CD4-positive, alpha-beta T cell treated with Interleukin-17A for 1 hour (primary cell): ENCODE data around the gene ANO7.

ENCODE experiments used
- DNase-seq: peaks from one replicate; pipeline ENCODE4 v3.0.0-alpha.2; 2020

The ANO7 gene

DNA sequence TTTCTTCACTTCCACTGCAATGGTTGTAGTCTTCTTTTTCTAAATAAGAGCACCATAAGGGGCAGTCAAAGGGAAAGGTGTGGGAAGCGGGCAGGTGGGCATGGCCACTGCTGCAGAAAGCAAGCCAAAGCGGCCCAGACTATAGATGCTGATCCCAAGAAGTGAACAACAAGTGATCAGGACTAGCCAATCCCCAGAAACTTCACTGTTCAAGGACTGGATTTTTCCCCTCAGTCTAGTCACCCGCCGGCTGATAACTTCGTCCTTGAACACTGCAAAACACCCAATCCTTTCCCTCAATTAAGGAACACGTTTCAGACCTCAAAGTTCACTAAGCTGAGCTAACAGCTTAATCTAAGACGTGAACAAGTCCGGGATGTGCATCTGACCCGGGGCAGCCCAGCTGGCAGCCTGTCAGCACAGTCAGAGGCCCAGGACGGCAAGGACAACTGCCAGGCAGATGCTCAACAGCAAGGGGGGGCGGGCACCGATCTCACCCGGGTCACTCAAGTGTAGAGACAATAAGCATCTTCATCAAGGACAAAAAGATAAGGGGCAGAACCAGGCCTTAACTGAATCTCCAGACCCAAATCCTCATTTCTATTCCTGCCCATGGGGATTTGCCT is 67.2 kb downstream of the ANO7 start:
- no peak for DNase-seq

DNA sequence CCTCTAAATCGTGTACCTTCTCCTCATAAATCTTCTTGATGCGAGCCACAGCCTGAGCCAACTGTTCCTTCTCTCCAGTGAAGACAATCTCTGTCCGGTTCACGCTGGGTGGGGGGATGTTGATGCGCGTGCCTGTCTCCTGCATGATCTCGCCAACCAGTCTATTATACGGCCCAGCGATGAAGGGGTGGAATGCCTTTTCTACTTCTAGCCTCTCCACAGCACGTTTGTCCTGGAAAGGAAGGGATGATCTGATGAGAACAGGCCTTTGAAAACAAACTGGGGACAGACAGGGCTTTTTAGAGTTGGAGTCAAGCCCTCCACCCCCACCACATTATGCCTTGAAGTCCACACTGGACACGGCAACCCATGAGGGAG is 67.7 kb downstream of the ANO7 start:
- DNase-seq: no peak

DNA sequence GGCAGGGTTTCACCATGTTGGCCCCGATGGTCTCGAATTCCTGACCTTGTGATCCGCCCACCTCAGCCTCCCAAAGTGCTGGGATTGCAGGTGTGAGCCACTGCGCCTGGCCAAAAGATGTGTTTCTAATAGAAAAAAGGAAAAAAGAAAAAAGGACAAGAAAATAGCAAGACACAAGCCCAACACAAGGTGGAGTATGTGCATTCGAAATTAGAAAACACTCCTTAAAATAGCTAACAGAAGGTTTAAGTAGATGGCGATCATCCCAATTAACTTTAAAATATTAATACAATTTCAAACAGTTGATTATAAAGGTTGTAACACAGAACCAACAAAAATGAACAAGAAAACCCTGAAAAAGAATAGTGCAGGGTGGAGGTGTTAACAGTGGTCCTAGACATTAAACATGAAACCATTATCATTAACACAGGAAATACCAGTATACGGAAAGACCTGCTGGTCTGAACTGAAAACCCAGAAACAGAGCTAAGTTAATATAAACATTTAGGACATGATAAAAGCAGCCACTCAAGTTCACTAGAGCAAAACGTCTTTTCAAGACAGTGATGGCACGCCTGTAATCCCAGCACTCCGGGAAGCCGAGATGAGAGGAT is 69.0 kb downstream of the ANO7 start:
- no peak for DNase-seq

DNA sequence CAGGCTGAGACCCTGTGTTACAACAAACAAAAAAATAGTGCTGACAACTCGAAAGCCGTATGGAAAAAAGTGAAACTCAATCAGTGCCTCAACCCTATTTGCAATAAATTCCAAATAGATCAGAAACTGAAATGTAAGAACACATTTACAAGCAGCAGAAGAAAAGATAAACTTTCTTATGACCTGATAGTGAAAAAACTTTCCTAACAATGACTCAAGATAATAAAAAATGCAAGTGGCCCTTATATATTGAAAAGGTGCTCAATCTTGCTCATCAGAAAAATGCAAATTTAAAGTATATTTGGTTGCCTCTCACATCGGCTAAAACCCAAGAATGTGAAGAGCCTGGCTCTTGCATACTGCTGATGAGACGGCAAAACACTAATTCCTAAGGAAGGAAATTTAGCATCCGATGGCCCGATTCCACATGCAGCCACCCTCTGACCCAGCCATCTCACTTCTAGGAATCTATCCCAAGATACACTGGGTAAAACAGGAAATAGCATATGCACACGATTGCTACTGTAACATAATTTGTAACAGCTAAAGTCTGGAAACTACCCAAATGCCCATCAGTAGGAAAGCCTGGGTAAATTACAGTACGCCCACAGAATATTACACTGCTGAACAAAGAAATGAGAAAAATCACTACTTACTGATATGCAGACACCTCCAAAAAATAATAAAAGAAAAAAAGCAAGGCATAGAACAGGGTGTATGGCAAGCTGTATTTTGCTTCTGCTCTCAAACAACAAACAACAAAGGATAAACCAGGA is 70.2 kb downstream of the ANO7 start:
- no peak for DNase-seq

DNA sequence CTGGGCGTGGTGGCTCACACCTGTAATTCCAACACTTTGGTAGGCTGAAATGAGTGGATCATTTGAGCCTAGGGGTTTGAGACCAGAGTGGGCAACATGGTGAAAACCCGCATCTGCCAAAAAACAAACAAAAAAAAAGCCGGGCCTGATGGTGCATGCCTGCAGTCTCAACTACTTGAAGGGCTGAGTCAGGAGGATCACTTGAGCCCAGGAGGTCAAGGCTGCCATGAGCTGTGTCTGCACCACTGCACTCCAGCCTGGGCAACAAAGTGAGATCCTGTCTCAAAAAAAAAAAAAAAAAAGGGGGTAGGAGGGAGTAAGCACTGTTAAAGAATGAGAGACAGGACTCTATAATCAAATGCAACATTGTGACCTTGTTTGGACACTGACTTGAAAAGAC is 72.4 kb downstream of the ANO7 start:
- no peak for DNase-seq

DNA sequence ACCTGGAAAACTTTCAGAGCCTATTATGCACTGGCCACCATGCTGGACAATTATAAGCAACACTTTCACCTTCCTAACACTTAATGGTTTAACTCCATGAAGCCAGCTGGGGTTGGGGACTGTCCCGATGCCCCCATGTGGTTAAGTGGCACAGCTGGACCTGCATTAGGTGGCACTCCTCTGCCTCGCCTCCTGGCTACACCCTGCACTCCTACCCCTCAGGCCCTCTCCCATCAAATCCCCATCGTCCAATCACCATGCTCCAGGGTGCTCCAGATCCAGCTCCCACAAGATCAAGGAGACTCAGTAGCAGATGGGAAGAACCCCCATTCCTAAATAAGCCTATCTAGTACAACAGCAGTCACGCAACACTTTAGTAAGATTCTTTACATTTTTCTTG is 73.2 kb downstream of the ANO7 start:
- no peak for DNase-seq

DNA sequence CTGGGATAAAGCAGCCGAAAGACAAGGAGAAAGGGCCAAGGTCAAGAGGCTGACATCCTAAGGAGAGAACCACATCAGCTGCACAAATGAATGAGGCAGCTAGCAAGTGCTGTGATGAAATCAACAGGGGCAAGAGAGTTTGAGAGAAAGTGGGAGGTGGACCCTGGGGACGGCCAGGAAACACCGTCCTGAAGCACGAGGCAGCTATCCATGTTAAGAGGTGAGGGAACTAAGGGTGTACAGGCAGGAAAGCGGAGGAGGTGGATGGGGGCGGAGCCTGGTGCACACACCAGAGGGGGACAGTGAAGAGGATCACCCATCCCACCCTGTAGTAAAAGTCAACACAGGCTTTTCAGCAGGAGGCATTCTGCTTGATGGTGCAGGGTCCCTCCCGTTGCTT is 74.6 kb downstream of the ANO7 start:
- DNase-seq: no peak

DNA sequence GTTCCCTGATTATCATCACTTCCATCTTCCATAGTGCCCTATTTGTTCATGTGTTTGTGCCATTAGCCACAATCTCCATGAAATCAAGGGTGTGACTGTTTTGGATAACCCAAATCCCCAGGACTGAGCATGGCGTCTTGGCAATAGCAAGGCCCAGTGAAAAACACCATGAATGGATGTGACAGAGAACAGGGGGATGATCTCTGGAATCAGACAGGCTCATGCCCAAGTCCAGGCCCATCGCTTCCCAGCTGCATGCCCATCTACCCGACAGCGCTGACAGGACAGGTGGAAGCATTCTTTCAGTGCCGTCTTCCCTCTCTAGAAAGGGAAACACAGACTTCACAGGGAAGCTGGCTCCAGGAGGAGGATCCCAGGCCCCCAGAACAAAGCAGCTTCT is 77.0 kb downstream of the ANO7 start:
- no peak for DNase-seq

DNA sequence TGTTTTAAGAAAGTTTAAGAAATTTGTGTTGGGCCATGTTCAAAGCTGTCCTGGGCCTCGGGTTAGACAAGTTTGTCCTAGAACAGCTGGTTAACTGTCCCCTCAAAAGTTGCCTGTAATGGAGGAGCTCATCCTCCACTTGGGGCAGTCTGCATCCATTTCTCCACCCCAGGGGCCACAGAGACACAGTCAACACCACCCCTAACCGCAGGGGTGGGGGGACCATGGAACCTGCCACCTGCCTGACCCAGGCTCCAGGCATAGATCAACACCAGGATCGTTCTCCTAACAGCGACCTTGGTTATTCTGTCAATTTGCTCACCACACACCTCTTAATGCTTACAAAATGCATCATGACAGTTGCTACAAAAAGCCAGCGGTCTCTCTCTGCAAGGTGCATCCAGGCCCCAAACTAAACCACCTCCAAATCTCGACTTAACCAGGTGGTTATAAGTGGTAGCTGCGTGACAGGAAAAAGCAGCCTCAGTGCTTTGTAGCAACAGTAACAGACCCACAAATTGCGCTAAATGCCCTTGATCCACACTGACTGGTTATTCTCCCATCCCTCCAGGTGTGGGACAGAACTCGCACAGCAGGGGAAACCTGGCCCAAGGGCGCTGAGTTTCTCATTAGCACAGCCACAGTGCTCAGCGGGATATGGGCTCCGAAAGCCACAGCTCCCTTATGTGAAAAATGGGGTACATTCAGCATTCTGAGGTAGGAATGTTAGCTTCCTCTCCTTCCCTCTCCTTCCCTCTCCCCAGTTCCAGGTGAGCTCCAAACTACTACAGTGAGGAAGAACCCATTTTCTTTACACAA is 79.0 kb downstream of the ANO7 start:
- no peak for DNase-seq

DNA sequence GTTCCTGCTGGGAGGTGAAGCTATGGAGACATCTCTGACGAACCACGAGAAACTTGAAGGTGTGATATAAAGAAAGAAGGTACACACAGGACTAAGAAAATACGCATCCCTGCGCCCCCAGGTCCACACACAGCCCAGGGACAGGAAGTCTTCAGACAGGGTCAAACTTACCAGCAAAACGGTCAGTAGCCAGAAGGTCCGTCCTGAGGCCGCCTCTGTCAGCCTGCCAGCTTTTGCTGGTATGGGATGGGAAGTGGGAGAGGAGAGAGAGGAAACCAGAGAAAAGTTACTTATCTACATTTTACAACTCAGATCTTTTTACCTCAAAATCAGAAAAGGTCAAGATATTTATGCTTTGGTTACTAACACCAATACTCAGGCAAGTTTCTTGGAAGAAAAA is 79.8 kb downstream of the ANO7 start:
- DNase-seq: no peak

DNA sequence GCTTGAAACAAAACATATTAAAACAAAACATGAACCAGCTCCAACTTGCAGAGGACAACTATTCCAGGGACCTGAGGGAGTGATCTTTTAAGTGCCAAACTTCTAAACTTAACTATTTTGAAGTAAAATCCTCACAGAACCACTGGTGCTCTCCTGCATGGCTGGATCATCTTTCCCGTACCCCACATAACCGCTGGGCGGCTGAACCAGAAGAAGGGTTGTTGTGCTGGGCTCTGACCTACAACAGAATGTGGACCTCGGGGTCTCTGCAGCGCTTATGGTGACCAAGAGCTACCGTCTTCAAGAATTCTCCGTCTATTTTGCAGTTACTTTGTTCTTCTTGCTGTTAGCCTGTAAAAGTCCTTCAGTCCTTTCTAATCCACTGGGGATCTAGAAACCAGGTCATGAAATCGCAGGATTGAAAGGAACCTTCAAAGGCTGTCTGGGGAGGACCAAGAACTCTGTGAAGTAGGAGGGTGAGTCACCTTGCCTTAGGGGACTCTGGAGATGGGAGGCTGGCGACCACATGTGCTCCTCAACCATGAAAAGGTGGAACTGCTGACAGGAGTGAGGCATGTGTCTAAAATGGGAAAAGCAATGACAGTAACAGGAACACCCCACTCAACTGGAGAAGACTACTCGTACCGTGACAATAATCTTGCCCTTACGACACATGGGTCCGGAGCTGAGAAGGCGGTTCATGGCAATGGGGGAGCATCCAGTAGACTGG is 80.4 kb downstream of the ANO7 start:
- DNase-seq: no peak

DNA sequence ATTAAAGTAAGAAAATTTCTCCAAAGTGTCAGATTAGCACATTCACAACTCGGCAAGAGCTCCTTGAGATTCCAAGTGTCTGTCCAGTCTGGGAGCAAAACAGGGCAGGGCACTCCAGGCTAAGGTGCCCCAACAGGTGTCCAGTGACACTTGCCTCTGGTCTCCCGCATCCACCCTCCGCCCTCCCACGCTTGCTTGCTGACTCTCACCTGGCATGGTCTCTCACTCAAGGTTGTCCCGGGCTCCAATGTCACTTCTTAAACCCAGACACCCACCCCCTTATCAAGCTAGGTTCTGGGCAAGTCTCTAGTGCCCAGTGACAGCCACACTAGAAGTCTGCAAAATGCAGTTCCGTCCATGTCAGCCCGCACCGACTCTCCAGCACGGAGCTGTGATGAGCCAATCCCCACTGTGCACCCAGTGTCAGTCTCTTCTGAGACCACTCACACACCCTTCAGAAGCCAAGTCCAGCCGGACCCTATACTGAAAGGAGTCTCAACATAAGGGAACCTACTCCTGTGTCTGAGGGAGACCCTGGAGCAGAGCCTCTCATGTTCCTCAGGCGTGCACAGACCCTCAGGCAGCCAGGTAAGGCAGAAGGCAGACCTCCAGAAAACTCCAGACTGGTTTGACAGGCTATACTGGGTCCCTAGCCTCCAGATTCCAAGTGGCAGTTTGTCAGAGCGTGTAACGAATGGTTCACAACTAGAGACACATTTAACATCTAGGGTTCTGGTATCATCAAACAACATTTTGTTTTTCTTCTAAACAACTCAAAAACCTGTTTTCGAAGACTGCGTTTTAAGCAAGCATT is 81.4 kb downstream of the ANO7 start:
- no peak for DNase-seq

DNA sequence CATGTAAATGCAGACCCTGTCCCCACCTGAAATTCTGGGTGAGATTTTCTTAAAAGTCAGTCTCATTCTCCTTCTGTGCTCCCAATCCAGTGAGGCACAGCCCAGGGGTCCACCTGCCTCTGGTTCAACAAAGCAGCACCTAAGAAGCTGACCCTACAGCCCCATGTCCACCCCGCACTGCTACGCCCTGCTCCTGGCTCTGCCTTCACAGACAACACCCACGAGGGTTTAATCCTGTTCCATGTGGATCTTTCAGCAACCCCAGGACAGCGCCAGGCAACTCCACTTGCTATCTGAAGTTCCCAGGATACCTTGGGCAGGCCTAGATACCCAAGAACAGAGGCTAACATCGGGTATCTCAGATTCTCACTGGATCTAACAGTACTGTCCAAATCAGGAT is 82.1 kb downstream of the ANO7 start:
- no peak for DNase-seq

DNA sequence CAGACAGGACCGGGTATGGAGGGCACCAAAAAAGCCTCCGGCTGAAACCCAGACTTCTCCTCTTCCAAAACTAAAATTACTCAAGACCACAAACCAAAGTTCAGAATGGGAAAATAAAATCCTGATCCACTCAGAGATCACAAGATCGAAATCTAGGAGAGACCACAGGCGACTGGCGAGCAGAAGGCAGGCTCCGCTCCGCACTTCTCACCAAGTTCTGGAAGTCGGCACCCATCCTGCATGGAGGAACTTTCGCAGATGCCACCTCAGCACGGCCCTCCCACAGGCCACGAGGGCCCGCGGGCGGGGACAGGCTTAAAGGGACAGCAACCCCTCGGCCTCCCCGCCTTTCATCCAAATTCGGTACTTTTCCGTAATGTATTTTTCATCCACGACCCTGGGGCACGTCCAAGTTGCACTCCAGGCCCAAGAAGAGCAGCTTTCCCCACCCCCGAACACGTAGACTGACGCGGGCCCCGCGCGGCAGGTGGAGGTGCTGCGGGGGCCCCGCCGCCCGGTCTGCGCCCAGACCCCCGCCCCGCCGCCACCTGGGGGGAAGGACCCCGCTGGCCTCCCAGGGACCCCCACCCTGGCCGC is 83.3 kb downstream of the ANO7 start:
- peak; percentile 51 for DNase-seq

DNA sequence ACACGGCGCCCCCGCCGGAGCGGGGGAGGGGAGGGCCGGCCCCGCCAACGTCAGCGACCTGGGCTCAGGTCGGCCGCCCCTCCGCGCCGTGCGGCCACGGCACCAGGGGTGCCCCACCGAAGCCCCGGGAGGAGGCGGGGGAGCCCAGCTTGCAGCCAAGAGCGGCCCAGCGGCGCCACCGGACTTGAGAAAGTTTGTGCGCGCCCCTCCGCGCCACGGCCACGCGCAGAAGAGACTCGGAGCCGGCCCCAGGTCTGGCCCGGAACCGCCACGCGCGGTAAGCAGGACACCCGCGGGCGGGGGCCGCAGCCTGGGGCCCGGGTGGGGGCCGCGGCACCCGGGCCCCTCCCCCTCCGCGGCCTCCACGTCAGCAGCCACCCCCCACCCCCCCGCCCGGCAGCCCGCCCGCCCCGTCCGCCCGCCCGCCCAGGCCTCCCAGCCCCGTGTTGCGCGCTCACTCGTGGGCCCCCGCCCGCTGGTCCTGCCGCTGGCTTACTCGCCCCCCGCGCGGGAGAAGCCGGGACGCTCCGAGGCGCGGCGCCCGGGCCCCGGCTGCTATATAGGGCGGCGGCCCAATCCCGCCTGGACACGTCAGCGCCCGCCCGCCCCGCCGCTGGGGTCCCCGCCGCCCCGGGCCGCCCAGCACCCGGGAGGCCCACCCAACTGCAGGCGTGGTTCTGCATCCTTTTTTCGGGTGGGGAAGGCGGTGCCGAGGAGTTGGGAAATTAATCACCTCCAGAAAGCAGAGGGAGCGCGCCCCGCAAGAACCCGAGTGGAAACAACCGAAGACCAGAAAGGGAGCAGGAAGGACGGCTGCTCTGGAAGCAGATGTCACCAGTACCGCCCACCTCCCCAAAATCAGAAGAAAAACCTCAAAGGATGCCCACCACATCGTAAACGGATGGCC is 84.1 kb downstream of the ANO7 start:
- peak; percentile 59 for DNase-seq

DNA sequence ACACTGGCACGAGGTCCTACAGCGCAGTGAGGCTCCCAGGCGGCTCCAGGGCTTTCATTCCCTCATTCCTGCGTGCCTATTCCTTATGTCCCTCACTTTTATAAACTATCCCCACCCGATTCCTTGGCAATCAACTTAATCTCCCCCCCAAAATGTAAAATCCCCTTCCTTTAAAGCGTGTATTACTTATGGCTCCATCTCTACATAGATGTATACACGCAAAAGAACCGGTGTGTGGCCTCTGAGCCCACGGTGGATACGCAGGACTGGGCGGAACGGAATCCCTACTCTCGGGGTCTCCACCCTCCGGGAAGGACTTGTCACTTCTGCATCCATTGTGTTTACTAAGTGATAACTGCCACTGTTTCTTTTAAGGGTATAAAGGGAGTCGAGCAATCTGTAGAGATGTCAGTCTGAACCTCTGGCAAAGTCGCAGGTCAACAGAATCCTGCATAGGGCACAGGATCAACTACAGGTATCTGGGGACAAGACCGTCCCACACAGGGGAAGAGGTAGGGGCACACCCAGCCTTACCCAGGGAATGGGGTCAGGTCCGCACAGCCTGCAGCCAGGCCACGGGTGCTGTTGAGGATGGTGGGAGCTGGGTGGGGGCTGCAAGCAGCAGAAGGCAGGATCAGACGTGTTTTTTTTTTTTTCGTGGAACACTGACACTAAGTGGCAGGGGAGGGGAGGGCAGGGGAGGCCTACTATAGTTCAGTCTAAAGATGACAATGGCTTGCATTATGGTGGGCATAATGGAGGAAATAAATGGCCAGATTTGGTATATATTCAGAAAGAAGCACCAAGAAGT is 84.9 kb downstream of the ANO7 start:
- no peak for DNase-seq

DNA sequence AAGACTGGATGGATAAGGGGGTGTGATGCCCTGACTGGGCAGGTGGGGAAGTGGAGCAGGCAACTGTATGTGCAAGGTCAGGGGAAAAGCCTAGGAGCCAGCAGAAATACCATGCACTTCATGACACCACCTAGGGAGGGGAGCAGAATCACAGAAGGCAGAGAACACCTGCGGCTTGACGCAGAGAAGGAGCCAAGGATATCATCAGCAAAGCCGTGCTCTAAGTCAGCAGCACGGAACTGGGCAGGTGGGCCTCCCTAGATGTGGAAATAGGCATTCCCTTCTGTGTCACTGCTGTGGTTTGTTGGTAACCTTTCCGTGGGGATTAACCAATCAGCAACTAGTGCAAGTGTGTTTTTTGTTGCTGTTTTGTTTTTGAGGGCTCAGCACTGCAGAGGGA is 85.7 kb downstream of the ANO7 start:
- no peak for DNase-seq
